HG03460 (cell line): ENCODE measurements around the gene PAQR8.

Experiments
- ATAC-seq: cut with Tn5 transposase; IDR thresholded peaks from one replicate; pipeline ENCODE4 v1.9.1; 2021; ENCODE audit not compliant: unreplicated experiment

The PAQR8 gene, protein sequence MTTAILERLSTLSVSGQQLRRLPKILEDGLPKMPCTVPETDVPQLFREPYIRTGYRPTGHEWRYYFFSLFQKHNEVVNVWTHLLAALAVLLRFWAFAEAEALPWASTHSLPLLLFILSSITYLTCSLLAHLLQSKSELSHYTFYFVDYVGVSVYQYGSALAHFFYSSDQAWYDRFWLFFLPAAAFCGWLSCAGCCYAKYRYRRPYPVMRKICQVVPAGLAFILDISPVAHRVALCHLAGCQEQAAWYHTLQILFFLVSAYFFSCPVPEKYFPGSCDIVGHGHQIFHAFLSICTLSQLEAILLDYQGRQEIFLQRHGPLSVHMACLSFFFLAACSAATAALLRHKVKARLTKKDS

DNA sequence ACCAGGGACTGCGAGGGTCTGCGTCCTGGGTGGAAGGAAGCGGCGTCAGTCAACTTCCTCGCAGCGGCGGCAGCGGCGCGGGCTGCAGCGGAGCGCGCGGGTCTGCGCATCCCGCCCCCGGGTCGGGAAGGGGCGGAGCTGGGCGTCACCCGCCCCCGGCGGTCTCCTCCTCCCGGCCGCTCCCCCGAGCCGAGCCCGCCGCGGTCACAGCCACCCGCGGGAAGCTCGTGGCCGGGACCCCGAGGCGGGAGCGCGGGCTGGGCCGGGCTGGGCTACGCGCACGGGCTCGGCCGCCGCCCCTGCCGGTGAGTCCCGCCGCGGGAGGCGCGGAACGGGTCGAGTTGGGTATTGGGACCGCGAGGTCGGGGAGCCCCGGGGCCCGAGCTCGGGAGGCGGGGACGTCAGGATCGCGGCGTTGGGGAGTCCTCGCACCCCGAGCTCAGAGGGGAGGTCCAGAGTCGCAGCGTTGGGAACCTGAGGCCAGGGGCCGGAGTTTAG lies at the start of gene PAQR8:
TSS of gene PAQR8 (plus strand) at position 207 of the 498 bp plus-strand sequence. CDS start 41,063 bp downstream, outside the sequence.
- peak; percentile 89 for ATAC-seq

DNA sequence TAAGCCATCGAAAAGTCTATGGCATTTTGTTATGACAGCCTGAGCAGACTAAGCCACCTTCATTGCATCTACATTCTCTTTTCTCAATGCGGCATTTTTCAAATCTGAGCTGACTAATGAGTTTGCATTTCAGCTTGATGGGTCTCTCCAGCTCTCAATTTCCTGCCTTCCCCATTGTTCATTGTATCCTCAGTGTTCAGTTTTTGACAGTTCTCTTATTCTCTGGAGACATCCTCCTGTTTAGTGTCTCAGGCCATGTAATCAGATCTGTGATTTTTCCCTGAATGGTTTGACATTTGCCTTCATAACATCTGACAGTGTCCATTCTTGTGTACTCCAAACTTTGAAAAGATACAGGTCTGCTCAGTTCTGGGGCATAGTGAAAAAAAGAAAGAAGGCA lies 49.5 kb upstream of the PAQR8 start:
- no peak for ATAC-seq

DNA sequence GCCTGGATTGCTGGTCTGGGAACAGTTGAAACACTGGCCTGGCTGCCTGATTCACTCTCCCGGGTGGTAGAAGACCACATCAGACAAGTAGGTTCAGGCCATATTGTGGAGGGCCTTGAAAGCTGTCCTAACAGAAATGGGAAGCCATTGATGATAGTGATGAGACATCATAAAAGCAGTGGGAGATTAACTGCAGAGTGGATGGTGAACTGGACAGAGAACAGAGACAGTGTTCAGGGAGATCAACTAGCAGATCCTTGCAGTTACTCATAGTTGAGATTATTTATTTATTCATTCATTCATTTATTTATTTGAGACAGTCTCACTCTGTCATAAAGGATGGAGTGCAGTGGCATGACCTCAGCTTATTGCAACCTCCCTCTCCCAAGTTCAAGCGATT lies 47.2 kb upstream of the PAQR8 start:
- ATAC-seq, result no peak

DNA sequence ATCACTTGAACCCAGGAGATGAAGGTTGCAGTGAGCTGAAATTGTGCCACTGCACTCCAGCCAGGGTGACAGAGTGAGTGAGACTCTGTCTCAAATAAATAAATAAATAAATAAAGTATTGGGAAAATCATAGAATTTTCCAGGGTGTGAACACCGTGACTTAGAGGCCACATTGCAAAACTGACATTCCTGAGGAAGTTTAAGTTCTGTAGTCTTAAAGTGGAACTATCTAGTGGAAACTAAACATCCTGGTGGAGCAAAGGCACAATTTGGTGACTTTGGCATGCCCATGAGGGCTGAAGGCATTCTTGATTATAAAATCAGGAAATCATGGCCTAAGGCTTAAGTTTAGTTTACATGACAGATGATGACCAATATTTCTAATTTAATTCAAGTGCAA lies 44.7 kb upstream of the PAQR8 start:
- no peak for ATAC-seq

DNA sequence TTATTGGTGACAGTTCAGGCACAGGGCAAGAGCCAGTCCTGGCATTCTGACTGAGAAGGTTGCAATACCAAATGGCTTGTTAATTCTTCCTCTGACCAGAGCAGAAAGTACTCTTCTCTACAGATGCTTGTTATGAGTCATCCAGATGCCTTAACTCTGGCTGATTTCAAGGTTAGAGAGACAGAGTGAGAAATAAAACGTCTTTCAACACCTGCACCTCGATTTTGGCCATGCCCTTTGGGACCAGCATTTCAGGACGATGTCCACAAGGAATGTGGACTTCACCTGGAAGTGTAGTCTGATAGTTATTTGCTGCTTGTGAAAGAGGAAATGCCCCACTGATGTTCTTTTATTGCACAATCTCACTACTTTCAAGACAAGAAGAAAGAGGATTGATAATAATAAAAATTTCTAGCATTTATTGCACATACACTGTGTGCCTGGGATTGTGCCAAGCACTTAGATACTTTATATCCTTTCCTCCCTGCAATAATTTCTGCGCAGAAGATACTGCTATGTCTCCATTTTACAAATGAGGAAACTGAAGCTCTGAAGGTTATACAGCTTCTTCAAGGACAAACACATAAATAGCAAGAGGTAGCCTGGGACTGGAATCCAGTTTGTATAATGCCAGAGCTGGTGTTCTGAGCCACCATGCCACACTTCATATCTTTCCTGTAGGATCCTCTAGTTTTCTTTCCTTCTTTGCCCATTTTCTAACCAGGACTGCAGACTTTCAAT lies 43.9 kb upstream of the PAQR8 start:
- ATAC-seq, result peak; percentile 99

DNA sequence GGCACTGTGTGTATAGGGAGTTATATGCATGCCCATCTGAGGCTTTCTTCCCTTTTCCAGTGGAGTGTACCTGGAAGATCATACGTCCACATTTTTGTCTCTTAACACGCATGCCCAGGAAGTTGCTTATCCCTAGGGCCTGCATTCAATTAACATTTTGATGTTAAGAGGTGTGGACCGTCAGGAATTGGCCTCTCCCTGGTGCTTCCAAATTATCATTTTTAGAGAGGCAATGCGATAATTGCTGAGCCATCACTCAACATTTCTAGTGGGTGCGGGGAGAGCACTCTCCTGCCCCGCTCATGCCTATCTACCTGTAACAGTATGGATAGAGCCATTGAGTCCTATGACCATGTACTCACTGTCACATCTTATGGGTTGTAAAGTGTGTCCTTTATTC lies 37.8 kb upstream of the PAQR8 start:
- ATAC-seq, result no peak

DNA sequence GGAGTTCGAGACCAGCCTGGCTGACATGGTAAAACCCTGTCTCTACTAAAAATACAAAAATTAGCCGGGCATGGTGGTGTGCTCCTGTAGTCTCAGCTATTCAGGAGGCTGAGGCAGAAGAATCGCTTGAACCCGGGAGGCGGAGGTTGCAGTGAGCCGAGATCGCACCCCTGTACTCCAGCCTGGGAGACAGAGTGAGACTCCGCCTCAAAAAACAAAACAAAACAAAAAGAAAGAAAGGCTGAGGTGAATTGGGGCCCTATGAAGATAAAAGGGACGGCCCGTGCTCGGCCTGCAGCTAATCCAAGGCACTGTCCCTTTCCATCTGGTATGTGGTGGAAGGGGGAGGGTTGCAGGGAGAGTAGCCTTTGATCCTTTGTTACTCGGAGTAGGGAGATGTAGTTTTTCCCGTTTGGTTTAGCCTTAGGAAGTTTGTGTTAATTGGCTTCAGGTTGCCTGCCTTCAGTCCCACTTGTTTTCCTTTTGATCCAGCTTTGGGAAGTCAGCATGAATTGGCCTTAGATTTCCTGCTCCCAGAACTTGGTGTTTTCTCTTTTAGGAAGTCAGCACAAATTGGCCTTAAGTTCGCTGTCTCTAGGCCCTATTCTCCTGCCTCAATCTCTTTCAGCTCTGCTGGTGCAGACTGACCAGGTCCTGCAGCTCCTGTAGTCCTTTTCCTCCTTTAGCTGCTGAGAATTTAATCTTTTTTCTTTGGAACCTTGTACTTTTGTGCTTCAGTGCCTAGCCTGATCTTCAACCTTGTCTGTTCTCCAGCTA lies 36.1 kb upstream of the PAQR8 start:
- no peak for ATAC-seq

DNA sequence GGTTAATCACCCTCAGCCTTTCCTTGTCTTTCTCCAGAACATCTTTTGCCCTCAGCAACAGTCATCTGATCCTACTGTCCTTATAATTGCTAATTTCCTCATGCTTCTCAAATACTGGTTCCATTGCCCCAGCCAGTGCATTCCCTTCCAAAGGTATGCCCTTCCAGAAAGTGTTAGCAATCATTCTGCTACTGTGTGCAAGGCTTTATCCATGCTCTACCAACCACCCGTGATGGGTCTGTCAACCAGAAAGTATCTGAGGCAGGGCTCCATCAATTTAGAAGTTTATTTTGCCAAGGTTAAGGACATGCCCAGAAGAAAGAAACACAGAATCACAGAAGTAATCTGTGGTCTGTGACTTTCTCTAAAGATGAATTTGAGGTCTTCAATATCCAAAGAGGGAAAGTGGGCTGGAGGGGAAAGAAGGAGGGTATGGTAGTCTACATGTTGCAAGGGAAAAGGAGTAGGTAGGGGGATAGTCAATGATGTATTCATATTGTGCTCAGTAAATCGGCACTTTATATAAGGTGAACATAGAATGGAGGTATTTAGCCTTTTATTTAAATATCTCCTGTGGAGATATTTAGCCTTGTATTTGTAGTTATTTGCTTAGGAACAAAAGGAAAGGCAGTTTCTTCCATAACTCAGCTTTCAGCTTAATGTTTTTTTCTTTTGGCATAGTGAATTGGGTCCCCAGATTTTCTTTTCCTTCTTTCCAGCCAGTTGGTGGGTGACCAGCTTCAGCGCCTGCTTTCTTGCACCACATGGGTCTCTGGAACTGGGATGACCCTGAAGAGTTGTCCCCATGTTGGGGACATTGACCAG lies 35.2 kb upstream of the PAQR8 start:
- ATAC-seq, result no peak

DNA sequence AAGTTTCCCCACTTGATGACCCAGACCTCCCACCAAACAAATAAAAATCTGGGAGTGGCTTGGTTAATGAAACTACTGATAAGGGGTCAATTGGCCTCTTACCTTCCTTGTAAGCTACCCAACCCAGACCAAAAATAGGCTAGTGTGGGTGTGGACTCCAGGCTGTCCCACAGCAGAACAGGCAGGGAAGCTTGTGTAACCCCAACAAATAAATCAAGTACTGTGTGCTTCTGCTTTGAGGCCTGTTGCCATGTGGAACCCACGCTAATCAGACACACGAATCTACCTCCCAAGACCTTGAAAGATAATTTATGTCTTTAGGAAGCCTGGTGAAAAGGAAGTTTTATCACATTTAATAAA lies 33.7 kb upstream of the PAQR8 start:
- ATAC-seq, result no peak

DNA sequence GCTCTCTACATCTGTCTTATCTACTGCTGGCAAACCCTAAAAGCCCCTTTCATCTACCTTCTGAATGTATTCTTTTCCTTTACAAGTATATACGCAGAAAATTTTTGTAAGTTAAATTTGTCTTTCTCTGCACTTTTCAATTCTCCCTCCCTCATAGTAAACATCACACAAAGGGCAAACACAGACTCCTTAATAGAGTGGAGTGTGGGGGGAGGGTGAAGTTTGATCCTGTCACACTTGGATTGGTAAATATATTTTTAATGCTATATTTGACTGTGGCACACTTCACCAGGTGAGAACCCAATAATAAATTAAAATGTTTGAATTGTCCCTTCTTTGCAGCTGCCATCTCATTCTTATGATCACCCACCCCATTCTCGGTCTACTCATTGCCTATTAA lies 33.2 kb upstream of the PAQR8 start:
- ATAC-seq, result no peak

DNA sequence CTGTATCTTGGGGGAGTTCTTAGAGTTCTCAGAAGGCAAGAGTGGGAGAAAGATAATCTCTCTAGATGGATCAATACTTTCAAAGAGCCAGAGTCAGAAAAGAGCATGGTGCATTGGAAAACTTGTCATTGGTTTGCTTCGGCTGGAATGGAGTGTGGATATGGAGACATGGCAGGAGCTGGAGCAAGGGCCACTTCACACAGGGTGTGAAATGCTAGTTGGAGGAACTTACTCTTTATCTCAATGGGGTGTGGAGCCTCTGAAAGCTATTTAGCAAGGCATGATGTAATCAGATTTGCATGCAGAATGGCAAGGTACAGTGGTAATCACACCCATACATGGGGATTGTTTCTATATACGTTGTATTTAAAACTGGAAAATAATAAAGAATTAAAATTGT lies 31.5 kb upstream of the PAQR8 start:
- ATAC-seq, result no peak

DNA sequence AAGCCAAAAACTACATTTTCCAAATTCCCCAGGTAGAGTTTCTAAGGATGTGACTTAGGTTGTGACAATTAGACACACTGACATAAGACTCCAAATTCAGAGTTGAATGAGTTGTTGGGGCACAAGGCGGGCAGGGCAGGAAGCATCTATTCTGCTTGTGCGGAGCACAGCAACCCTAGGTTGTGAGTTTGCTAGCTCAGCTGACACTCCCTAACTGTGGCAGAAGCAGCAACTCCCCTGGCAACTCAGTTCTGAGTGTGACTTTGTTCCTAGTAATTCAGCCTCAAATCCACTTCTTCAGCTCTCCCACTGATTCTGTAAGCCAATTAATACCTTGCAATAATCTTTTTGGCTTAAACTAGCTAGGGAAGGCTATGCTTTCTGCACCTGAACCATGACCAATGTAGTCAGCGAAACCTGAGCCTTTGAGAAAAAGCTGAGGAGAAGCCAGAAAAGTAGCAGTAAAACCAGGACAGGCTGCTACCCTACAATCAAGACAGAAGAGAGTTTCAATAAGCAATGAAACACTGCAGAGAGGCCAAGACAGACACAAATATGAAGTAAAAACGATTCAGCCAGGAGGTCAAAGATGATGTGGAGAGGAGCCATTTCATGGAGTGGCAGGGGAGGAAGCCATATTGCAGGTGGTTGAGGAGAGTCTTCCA lies 30.0 kb upstream of the PAQR8 start:
- no peak for ATAC-seq

DNA sequence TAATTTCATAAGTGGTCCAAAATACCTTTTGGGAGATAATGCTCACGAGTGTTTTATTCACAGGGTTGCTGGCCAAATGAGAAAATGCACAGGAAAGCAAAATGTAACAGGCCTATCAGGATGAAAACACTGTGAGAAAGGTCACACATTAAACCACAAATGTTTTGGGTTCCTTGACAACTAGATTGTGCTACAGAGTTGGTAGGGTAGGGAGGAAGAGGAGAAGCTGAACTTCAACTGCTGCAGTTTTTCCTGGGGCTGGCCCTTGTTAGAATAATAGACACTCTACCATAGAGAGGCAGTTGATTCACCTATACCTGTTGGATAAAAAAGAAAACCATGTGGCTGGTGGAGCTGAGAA lies 28.1 kb upstream of the PAQR8 start:
- ATAC-seq, result no peak

DNA sequence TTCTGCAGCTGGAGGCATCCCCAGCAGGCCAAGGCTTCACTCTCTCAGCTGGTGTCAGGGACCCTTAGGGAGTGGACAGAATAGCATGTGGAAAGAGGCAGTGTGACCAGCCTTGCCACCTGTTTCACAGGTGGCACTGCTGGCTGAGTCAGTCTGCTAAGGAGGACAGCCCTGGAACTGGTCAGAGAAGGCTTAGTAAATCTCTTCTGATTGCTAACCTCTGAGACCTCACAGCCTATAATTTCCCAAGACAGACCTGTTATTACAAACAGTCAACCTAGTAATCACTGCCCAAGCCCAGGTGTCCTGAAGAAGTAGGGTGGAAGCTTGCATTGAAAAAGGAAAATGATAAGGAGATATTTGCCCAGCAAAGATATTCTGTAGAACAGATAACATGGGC lies 26.4 kb upstream of the PAQR8 start:
- no peak for ATAC-seq

DNA sequence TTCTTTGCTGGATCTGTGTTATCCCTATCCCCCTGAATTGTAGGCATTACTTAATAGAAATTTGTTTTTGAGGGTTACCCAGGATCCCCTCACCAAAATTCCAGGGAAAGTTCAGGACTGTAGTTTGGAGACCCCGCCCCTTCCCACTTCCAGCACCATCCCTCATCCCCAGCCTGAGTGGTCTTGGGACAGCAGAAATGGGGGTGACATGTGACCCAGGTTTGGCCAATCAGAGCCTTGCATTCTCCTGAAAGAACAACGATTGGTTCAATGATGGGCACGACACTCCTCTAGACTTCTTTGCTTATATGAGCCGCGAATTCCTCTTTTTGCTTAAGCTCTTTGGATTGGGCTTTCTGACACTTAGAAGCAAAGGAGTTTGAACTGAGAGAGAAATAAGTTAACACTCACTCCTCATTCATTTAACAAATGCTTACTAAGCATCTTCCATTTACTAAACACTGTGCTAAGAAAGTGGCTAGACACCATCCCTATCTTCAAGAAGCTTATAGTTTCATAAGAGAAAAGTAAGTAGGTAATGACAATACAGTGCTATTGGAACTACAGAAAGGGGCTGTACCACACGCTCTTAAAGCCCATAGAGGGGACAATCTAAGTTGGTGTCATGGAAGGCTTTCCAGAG lies 24.9 kb upstream of the PAQR8 start:
- no peak for ATAC-seq

DNA sequence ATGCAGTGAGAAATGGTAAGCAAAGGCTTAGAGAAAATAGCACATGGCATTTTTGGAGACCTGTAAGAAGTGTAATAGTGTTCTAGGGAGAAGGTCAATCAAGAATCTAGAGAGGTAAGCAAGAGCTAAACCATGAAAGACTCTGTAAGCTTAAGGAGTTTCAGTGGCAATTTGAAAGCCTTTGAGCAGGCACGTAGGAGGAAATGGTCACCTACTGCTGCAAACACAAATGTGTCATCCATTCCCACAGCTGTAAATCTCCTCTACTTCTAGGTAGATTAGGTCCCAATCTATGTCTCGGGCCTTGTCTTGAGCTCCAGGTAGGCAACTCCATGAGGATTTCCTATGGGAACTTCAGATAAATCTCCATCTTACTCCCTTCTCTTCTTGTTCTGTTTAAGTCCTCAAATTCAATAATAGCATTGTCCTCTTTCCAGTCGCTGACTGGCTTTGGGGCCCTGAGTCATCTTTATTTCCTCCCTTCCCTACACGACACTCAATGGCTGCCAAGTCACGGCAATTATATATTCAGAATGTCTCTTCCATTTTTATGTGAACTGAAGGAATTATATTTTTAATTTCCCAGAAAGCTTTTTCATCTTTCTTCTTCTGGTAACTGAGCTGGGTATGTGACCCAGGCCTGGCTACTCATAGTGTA lies 24.2 kb upstream of the PAQR8 start:
- peak; percentile 74 for ATAC-seq

DNA sequence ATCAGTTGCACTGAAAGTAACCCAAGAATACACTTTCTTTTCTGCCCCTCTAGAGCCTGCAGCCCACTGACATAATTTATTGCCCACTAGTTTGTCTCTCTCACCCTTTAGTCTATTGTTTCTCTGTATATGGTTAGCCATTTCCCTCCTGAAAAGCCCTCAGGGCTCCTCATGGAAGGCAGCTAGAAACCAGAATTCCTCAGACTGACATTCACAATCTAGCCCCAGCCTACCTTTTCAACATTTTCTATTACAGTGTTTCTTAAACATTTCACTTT lies 21.4 kb upstream of the PAQR8 start:
- no peak for ATAC-seq

DNA sequence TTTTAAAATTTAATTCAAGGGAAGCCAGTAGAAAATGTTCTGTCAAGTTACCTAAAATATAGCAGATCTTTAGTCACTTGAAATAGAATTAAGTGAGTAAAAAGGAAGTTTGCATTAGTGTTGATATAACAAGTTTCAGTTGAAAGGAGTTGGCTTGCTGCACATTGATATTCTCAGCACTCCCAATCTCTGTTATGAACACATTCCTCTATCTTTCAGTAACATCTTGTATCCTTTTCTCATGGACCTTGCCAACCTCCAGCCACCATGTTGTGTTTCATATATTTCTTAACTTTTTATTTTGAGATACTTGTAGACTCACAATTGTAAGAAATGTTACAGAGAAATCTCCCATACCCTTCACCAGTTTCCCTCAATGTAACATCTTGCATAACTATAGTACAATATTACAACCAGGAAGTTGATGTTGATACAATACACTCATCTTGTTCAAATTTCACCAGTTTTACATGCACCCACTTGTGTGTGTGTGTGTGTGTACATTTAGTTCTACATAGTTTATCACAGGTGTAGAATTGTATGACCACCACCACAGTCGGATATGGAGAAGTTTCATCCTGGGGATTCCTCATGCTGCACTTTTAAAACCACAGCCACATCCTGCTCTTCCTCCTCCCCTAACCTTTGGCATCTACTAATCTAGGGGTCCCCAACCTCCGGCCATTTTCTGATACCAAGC lies 20.2 kb upstream of the PAQR8 start:
- no peak for ATAC-seq

DNA sequence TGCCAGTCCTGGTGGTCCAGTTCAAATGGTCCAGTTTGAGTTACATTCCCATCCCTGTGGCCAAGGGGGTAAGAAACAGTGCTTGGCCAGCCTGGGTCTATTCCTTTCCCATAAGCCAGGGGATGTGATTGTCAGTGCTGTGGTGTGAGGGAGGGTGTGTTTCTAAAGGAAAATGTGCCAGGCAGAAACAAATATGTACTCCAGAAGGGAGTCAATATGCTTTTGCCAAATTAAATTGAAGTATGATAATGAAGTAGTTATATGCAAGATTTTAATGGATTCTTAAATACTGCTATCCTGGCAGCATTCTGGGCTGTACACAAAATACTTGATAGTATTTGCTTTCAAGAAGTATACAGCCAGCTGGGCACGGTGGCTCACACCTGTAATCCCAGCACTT lies 16.6 kb upstream of the PAQR8 start:
- no peak for ATAC-seq
